OCI-LY3 (cell line): ENCODE measurements around the gene OMA1.

Experiments used
- H2AFZ ChIP-seq: fragments of 200-600, 300-600 bp; shearing (Covaris generic); 2 replicates; pipeline ENCODE4 v1.6.0; 2014; ENCODE audit warnings: antibody characterized with exemption, low read depth, low read length
- H3K27ac ChIP-seq: fragments of 200-600, 300-600 bp; sonication (generic); 2 replicates; pipeline ENCODE4 v1.5.1; 2014; ENCODE audit warnings: mild to moderate bottlenecking, low read length, moderate library complexity, mixed read lengths
- H3K27me3 ChIP-seq: fragments of 200-600, 300-600 bp; sonication (generic); 2 replicates; pipeline ENCODE4 v1.6.1; 2014; ENCODE audit warnings: low read depth, low read length, mixed read lengths
- H3K36me3 ChIP-seq: fragments of 200-600, 300-600 bp; sonication (generic); replicated peaks from 2 replicates; pipeline ENCODE3; 2014; ENCODE audit warnings: low read depth, low read length, mixed read lengths
- H3K4me1 ChIP-seq: fragments of 300-600, 200-600 bp; sonication (generic); 2 replicates; pipeline ENCODE4 v1.6.1; 2014; ENCODE audit warnings: low read length, mixed read lengths
- H3K4me2 ChIP-seq: fragments of 200-600, 300-600 bp; sonication (generic); 2 replicates; pipeline ENCODE4 v1.6.1; 2014; ENCODE audit warnings: low read length, mixed read lengths
- H3K4me3 ChIP-seq: fragments of 300-600, 200-600 bp; sonication (generic); 2 replicates; pipeline ENCODE4 v1.5.1; 2014; ENCODE audit warnings: antibody characterized with exemption, mild to moderate bottlenecking, low read length, moderate library complexity
- H3K79me2 ChIP-seq: fragments of 300-600, 200-600 bp; shearing (Covaris generic); 2 replicates; pipeline ENCODE4 v1.6.1; 2014; ENCODE audit warnings: mild to moderate bottlenecking, low read length, mixed read lengths
- H3K9ac ChIP-seq: fragments of 300-600, 200-600 bp; shearing (Covaris generic); 2 replicates; pipeline ENCODE4 v1.6.0; 2014; ENCODE audit warnings: mild to moderate bottlenecking, low read length, moderate library complexity
- H3K9me3 ChIP-seq: fragments of 200-600, 300-600 bp; shearing (Covaris generic); 2 replicates; pipeline ENCODE4 v1.6.1; 2014; ENCODE audit warnings: low read length, mixed read lengths; ENCODE audit not compliant: insufficient read depth
- H4K20me1 ChIP-seq: fragments of 200-600, 300-600 bp; sonication (generic); 2 replicates; pipeline ENCODE4 v1.6.1; 2016; ENCODE audit warnings: low read length, mixed read lengths; ENCODE audit not compliant: insufficient read depth
- EZH2phosphoT487 ChIP-seq: fragments of 200-600 bp; shearing (Covaris generic); IDR thresholded peaks from 2 replicates; pipeline ENCODE4 v1.6.1; 2018; ENCODE audit warnings: antibody characterized with exemption, mixed run types, low read depth
- TF ChIP-seq, protein P1 (sequence below): fragments of 200-600, 300-600 bp; sonication (generic); IDR thresholded peaks from 2 replicates; pipeline ENCODE4 v1.5.1; 2014; ENCODE audit warnings: antibody characterized with exemption, low read length, low read depth

OMA1 gene

DNA sequence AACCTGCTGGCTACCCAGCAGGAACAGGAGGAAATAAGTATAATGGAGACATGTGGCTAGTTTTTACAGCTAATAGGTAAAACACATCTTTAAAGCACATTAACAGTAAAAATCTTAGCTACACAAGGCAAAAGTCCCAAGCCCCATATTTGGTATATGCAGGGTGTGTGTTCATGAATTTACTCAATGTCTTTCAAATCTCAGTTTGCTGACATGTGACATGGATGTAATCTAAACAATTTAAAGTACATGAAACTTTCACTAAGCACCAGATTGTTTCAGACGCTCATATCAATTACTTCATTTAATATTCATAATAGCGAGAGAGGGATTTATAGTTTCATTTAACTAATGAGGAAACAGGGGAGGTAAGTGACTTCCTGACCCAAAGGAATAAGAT is 26.6 kb upstream of the OMA1 start:
- H3K79me2 ChIP-seq, result no peaks in the 10 kb centered on the region
- H3K4me2 ChIP-seq, result peak overlapping the region; percentile 56
- no peak overlapping the region for H2AFZ ChIP-seq
- H3K9ac ChIP-seq, result no peak overlapping the region
- no peaks in the 10 kb centered on the region for H3K36me3 ChIP-seq
- H4K20me1 ChIP-seq, result peaks cover 14% of the 10 kb centered on the region
- peaks cover 26% of the 10 kb centered on the region for H3K4me1 ChIP-seq
- TF ChIP-seq, protein P1, sequence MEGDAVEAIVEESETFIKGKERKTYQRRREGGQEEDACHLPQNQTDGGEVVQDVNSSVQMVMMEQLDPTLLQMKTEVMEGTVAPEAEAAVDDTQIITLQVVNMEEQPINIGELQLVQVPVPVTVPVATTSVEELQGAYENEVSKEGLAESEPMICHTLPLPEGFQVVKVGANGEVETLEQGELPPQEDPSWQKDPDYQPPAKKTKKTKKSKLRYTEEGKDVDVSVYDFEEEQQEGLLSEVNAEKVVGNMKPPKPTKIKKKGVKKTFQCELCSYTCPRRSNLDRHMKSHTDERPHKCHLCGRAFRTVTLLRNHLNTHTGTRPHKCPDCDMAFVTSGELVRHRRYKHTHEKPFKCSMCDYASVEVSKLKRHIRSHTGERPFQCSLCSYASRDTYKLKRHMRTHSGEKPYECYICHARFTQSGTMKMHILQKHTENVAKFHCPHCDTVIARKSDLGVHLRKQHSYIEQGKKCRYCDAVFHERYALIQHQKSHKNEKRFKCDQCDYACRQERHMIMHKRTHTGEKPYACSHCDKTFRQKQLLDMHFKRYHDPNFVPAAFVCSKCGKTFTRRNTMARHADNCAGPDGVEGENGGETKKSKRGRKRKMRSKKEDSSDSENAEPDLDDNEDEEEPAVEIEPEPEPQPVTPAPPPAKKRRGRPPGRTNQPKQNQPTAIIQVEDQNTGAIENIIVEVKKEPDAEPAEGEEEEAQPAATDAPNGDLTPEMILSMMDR, result no peak
- TF ChIP-seq EZH2phosphoT487, result no peak
- H3K4me3 ChIP-seq, result peak overlapping the region; percentile 48; the same call in 1 of the 2 replicates
- H3K27me3 ChIP-seq, result peaks cover 68% of the 10 kb centered on the region
- H3K9me3 ChIP-seq, result no peaks in the 10 kb centered on the region
- no peak overlapping the region for H3K27ac ChIP-seq

DNA sequence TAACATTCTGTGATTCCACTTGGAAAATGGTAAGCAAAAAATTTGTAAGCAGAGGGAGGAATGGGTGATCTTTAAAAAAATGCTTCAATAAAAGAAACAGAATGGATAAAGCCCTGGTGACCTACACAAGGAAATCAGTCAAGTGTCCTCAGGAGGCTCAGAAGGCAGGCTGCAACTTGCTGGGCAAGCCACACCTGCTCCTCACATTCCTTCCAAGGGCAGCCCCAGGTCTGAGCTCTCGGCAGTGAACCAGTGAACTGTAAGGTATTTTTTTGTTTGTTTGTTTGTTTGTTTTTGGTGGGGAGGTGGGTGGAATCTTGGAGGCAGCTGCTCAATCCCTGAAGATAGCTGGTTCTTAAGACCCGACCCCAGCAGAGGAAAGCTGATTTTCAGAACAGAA is 26.2 kb upstream of the OMA1 start:
- Histone ChIP-seq H3K9me3 (no peaks in the 10 kb centered on the region), H3K4me2 (peak overlapping the region; percentile 56), H3K79me2 (no peaks in the 10 kb centered on the region), H2AFZ (no peak overlapping the region), H3K27ac (no peak overlapping the region), H3K4me1 (peaks cover 21% of the 10 kb centered on the region), H3K4me3 (no peak overlapping the region), H4K20me1 (peaks cover 14% of the 10 kb centered on the region), H3K9ac (no peak overlapping the region), H3K36me3 (no peaks in the 10 kb centered on the region), H3K27me3 (peaks cover 65% of the 10 kb centered on the region)
- TF ChIP-seq, protein P1, result no peak
- TF ChIP-seq EZH2phosphoT487, result no peak

DNA sequence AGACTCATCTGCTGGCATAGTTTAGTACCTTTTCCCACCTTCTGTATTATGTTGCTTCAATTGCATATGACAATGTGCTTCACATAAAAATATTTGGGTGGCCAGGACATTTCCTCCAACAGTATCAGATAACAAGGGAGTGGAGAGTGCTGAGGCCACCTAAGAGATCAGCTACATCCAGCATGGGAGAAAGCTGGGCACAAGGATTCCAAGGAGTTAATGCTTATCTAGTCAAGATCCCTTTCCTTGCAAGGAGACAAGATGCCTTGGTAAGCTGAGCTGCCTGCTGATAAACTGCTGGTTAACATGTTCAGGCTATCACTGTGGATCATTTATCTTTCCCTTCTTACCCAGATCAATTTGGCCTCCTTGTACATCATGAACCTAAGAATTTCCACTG is 25.1 kb upstream of the OMA1 start:
- Histone ChIP-seq H3K4me3 (no peak overlapping the region), H3K36me3 (no peaks in the 10 kb centered on the region), H3K9ac (no peak overlapping the region), H3K27ac (no peak overlapping the region), H3K79me2 (no peaks in the 10 kb centered on the region), H2AFZ (no peak overlapping the region), H3K27me3 (peaks cover 74% of the 10 kb centered on the region), H3K4me1 (peaks cover 20% of the 10 kb centered on the region), H3K4me2 (no peak overlapping the region), H3K9me3 (no peaks in the 10 kb centered on the region), H4K20me1 (peaks cover 14% of the 10 kb centered on the region)
- TF ChIP-seq, protein P1, result no peak
- no peak for TF ChIP-seq EZH2phosphoT487

DNA sequence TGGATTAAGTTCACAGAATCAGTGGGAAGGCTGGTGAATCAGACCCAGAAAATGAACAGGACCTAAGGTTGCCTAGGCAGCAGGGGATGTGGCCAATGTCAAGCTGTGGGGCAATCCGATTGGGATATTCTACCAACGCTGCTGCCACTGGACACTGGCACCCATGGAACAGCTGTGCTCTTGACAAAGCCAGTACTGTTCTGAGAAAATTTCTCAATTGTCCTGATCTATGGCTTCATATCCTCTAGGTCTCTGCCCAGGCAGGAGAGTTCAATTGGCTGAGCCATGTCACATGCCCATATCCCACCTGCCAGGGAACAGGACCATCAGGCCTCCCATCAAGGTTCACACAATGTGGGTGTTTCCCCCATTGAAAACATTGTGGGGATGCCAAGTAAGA is 24.3 kb upstream of the OMA1 start:
- no peak overlapping the region for H3K27ac ChIP-seq
- no peak overlapping the region for H2AFZ ChIP-seq

More for the DNA sequence above, 24.3 kb upstream of the OMA1 start:
- no peaks in the 10 kb centered on the region for H3K36me3 ChIP-seq
- no peak overlapping the region for H3K4me2 ChIP-seq
- H3K9me3 ChIP-seq, result no peaks in the 10 kb centered on the region
- H3K79me2 ChIP-seq, result no peaks in the 10 kb centered on the region
- H3K9ac ChIP-seq, result no peak overlapping the region
- H3K27me3 ChIP-seq, result peaks cover 79% of the 10 kb centered on the region
- peaks cover 14% of the 10 kb centered on the region for H4K20me1 ChIP-seq
- H3K4me1 ChIP-seq, result peaks cover 20% of the 10 kb centered on the region
- no peak overlapping the region for H3K4me3 ChIP-seq
- TF ChIP-seq, protein P1, result no peak
- no peak for TF ChIP-seq EZH2phosphoT487
